ENCODE data around the gene PLEKHB2.

- no peak for TF ChIP-seq ZNF146 (CRISPR knock-in tag; IDR thresholded peaks at IDR 0.05; ENCODE audit: unreplicated experiment)
- TF ChIP-seq CTCF (IDR thresholded peaks at IDR 0.05 in 2 of 3, conservative IDR thresholded peaks at IDR 0.05 in 1 of 3; ENCODE audit: insufficient read depth in 2 of 3, low read depth in 1 of 3, low read length in 3 of 3), result no peak
- no peak for TF ChIP-seq RBBP5 (IDR thresholded peaks at IDR 0.05; ENCODE audit: borderline replicate concordance, insufficient read depth, low read length, poor library complexity, severe bottlenecking)
- TF ChIP-seq NR2C2 (CRISPR knock-in tag; IDR thresholded peaks at IDR 0.05), result no peak
- TF ChIP-seq NR2C2 (tag; IDR thresholded peaks at IDR 0.05), result no peak
Measured at GRCh38 chr2:131058920-131059319, 46.2 kb upstream of the PLEKHB2 start.
